Measurements from ENCODE around the gene TINCR.

- TF ChIP-seq REST (IDR thresholded peaks at IDR 0.05; ENCODE audit: insufficient read depth in 1 of 2, low read depth in 2 of 2, low read length in 1 of 2) (no peak), SIN3A (IDR thresholded peaks at IDR 0.05; ENCODE audit: borderline replicate concordance, insufficient read depth, low read depth, low read length) (no peak), CTCF (IDR thresholded peaks at IDR 0.05) (peak; percentile 74)
Measured at GRCh38 chr19:5547881-5548280, 19.9 kb downstream of the TINCR start.
